A549 (cell line): ENCODE results near the gene CHST7. TPM values are rescaled to one million over a fixed set of nuclear protein-coding genes. Genes with fewer than 3 reads are reported as not detected.

ENCODE experiments used
- ATAC-seq, 2 experiments: fragments of 200-7000 bp in 1 of 2; fragments of >200 bp in 1 of 2; cut with Nextera tagmentation in 1 of 2; cut with Tn5 transposase in 1 of 2; 3 replicates each; pipeline versions ENCODE4 v1.8.0 to v1.9.1; 2018 to 2020; ENCODE audit warnings: mild to moderate bottlenecking in 1 of 2, moderate library complexity in 1 of 2
- CTCF ChIA-PET: fragments of 300-600 bp; sonication (Branson Sonifier 250); formaldehyde crosslinking; extraction: SDS; loops from one replicate; lab custom pipeline; 2021; ENCODE audit warnings: antibody characterized with exemption, inconsistent platforms; lab: Yijun Ruan, JAX
- POLR2A ChIA-PET: fragments of 350-600 bp; formaldehyde crosslinking; extraction: SDS; loops from one replicate; lab custom pipeline; 2021; ENCODE audit warnings: antibody characterized with exemption, inconsistent platforms; lab: Yijun Ruan, JAX
- DNase-seq, 2 experiments: peaks; one replicate each; pipeline versions ENCODE4 v3.0.0 to v3.0.0-alpha.2; 2011 to 2016; ENCODE audit warnings: low read depth in 1 of 2, low spot score in 1 of 2
- FAIRE-seq: peaks from 2 replicates; lab custom pipeline; 2011; peaks lifted over from hg19 to GRCh38; lab: Jason Lieb, UNC
- H3K27ac ChIP-seq, 2 experiments: fragments of >200 bp; sonication (Bioruptor Twin); formaldehyde crosslinking; 3 replicates each; pipeline ENCODE4 v1.5.1; 2016 to 2017
- H3K4me1 ChIP-seq: fragments of >200 bp; sonication (Bioruptor Twin); formaldehyde crosslinking; 3 replicates; pipeline ENCODE4 v1.6.1; 2016
- H3K4me2 ChIP-seq: fragments of >200 bp; sonication (Bioruptor Twin); formaldehyde crosslinking; 3 replicates; pipeline ENCODE4 v1.6.1; 2016
- H3K4me3 ChIP-seq: fragments of >200 bp; sonication (Bioruptor Twin); formaldehyde crosslinking; 3 replicates; pipeline ENCODE4 v1.5.1; 2016
- H3K9me3 ChIP-seq: fragments of >200 bp; sonication (Bioruptor Twin); formaldehyde crosslinking; 3 replicates; pipeline ENCODE4 v1.6.1; 2016
- CEBPB ChIP-seq, 2 experiments: fragments of >200 bp in 1 of 2; sonication (Bioruptor Twin) in 1 of 2; formaldehyde crosslinking in 1 of 2; IDR thresholded peaks; 2 replicates each; pipeline ENCODE4 v1.6.1; 2012 to 2016
- ELK1 ChIP-seq: fragments of 150-350 bp; IDR thresholded peaks from 2 replicates; pipeline ENCODE4 v1.6.1; 2014; ENCODE audit warnings: low read depth, mild to moderate bottlenecking, low read length
- EP300 ChIP-seq, 2 experiments: fragments of >200 bp; sonication (Bioruptor Twin); formaldehyde crosslinking; IDR thresholded peaks; 2 replicates in 1 of 2; 3 replicates in 1 of 2; pipeline ENCODE4 v1.6.1; 2016 to 2017
- HOXA7 ChIP-seq: fragments of 250-450 bp; sonication (Bioruptor Pico); IDR thresholded peaks from 2 replicates; pipeline ENCODE4 v1.5.0; 2020; ENCODE audit warnings: mild to moderate bottlenecking, moderate library complexity
- KDM1A ChIP-seq: fragments of 200-600 bp; sonication (generic); IDR thresholded peaks from 2 replicates; pipeline ENCODE4 v1.6.1; 2016; ENCODE audit warnings: low read depth, mild to moderate bottlenecking
- KDM5A ChIP-seq: fragments of 200-600 bp; sonication (generic); IDR thresholded peaks from 2 replicates; pipeline ENCODE4 v1.6.1; 2016; ENCODE audit warnings: antibody characterized with exemption, mild to moderate bottlenecking
- MAFK ChIP-seq: fragments of 450-650 bp; IDR thresholded peaks from 2 replicates; pipeline ENCODE4 v1.6.1; 2014; ENCODE audit not compliant: partially characterized antibody
- MYC ChIP-seq: IDR thresholded peaks from 2 replicates; pipeline ENCODE4 v1.6.1; 2012; ENCODE audit warnings: mild to moderate bottlenecking, inconsistent platforms, low read length, improper control_type of control experiment, borderline replicate concordance
- NR3C1 ChIP-seq: fragments of >200 bp; sonication (Bioruptor Twin); formaldehyde crosslinking; IDR thresholded peaks from 3 replicates; pipeline ENCODE4 v1.6.1; 2017
- PBX3 ChIP-seq: IDR thresholded peaks from 2 replicates; pipeline ENCODE4 v1.6.1; 2012
- POLR2A ChIP-seq: IDR thresholded peaks from 2 replicates; pipeline ENCODE4 v1.6.1; 2012; ENCODE audit warnings: mild to moderate bottlenecking, low read length
- RCOR1 ChIP-seq: fragments of 150-350 bp; IDR thresholded peaks from 2 replicates; pipeline ENCODE4 v1.6.1; 2014; ENCODE audit warnings: antibody characterized with exemption, low read length, low read depth
- REST ChIP-seq: fragments of 200-600 bp; sonication (generic); IDR thresholded peaks from 2 replicates; pipeline ENCODE4 v1.6.1; 2016; ENCODE audit warnings: antibody characterized with exemption, mild to moderate bottlenecking, moderate library complexity
- RFX5 ChIP-seq: fragments of 450-650 bp; IDR thresholded peaks from 2 replicates; pipeline ENCODE4 v1.7.1; 2014; ENCODE audit warnings: antibody characterized with exemption, mild to moderate bottlenecking, moderate library complexity
- ZSCAN20 ChIP-seq: fragments of 250-450 bp; sonication (Bioruptor Pico); IDR thresholded peaks from 2 replicates; pipeline ENCODE4 v1.8.0; 2022; ENCODE audit warnings: mild to moderate bottlenecking, moderate library complexity
- WGBS: methylation state at CpG from one replicate; pipeline ENCODE4 v1.1.6; 2017; ENCODE audit errors: missing lambda C conversion rate; 5-methylcytosine and 5-hydroxymethylcytosine counted together
- polyA plus RNA-seq, 4 experiments: library from polyadenylated mRNA; depleted of rRNA in 3 of 4; stranded (reverse); fragments of >200 nt; fragmentation: RNase III in 1 of 4; extraction: RNeasy Plus Mini Kit Qiagen cat#74134 plus additional on column Dnase treatment in 1 of 4; gene quantifications; 2 replicates in 3 of 4; 3 replicates in 1 of 4; pipeline ENCODE4 v1.2.3, GENCODE V29; 2011 to 2017

The CHST7 gene
- polyA plus RNA-seq, 2 of the 4 experiments (the other 2 are of a cell fraction): 6.5 to 18.8 TPM

DNA sequence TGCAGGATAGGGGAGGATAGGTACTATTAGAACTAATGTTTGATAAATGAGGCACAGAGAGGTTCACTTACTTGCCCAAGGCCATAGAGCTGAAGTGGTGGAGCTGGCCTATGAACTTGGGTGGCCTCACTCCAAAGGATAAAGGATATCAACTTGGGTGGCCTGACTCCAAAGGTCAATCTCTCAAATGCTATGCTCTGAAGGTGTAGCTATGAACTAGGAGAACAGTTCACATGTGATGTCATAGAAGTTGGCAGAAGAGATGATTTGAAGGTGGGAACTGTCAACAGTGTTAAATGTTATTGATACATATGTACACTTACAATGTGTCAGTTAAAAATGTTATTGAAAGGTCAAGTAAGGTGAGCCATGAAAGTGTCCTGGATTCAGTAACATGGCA is 6.2 kb upstream of the CHST7 start:
- H3K4me1 ChIP-seq: peaks cover 36% of the 10 kb centered on the region
- H3K4me2 ChIP-seq: peak overlapping the region; percentile 57
- DNase-seq: peak in 1 of 2 experiments; percentile 80
- H3K4me3 ChIP-seq: no peak overlapping the region
- ChIA-PET CTCF (interaction anchor here (1.1 to 2.6 kb wide), 3 partner anchors 11 to 34 kb away, joined by 3 to 9 read pairs (median 4); no protein-coding TSS in a partner anchor), POLR2A (interaction anchor here (0.6 to 0.9 kb wide), 2 partner anchors 9 to 16 kb away, joined by 3 to 5 read pairs; no protein-coding TSS in a partner anchor)
- H3K9me3 ChIP-seq: no peaks in the 10 kb centered on the region
- peak overlapping the region; percentile 66 to 73; a peak in 4 of 6 replicates for H3K27ac ChIP-seq
- TF ChIP-seq EP300 (IDR thresholded peaks at IDR 0.05) (peak in 1 of 2 experiments; percentile 2; a peak in 1 of 5 replicates), NR3C1 (no peak)
- no peak for FAIRE-seq
- ATAC-seq: no peak

GRCh38 chrX:46569621-46570020 is 3.9 kb upstream of the CHST7 start:
- no peak overlapping the region for H3K4me2 ChIP-seq
- H3K4me1 ChIP-seq: peaks cover 40% of the 10 kb centered on the region
- no peak overlapping the region for H3K4me3 ChIP-seq
- CTCF ChIA-PET: interaction anchor here (2.6 kb wide), 1 partner anchor 15 kb away, joined by 9 read pairs; no protein-coding TSS in a partner anchor
- FAIRE-seq (no peak), ATAC-seq (no peak), DNase-seq (no peak)
- H3K27ac ChIP-seq: peak overlapping the region in 1 of 2 experiments; percentile 73; a peak in 1 of 6 replicates
- POLR2A ChIA-PET: no interaction called here
- no peaks in the 10 kb centered on the region for H3K9me3 ChIP-seq
- TF ChIP-seq PBX3 (no peak), MAFK (no peak), RFX5 (no peak), POLR2A (no peak), CEBPB (IDR thresholded peaks at IDR 0.05) (no peak), KDM1A (no peak), KDM5A (no peak), REST (no peak), ELK1 (no peak), MYC (no peak), RCOR1 (no peak), HOXA7 (CRISPR knock-in tag) (no peak)

DNA sequence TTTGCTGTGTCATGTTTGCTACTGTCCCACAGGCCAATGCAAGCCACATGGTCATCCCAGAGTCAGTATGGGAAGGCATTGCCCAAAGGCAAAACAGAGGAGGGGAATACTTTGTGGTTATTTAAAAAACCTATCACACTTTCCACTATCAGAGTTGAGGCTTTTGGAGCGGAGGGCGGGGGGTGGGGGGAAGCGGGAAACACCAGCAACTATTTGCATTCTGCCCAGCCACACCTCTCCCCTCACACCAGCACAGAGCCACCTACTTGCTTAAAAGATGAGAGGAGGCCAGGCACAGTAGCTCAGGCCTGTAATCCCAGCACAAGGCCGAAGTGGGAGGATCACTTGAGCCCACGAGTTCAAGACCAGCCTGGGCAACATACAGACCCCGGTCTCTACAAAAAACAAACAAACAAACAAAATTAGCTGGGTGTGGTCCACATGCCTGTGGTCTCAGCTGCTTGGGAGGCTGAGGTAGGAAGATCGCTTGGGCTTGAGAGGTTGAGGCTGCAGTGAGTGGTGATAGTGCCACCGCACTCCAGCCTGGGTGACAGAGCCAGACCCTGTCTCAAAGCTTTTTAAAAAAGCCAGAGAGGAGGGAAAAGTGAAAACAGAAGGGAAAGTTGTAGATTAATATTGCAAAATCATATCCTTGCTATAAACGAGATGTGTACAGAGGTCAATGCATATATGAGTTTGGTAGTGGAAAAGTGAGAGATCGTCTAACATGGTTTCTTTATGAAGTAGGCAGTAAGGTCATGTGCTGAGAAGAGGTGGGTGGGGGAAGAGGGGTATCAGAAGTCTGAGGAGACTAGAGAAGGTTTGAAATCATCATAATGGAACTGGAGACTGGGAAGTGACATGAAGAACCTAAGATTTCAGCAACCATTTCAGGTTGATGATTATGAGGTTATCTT is 1.9 kb upstream of the CHST7 start:
- no peak for FAIRE-seq
- no peak overlapping the region for H3K4me2 ChIP-seq
- ATAC-seq: no peak
- no peak for DNase-seq
- ChIA-PET POLR2A (interaction anchor here (0.5 kb wide), 1 partner anchor 80 kb away, joined by 3 read pairs; no protein-coding TSS in a partner anchor), CTCF (interaction anchor here (0.9 to 2.0 kb wide), 10 partner anchors 8 to 224 kb away, joined by 3 to 11 read pairs (median 5); no protein-coding TSS in a partner anchor)
- H3K9me3 ChIP-seq: no peaks in the 10 kb centered on the region
- no peak overlapping the region for H3K4me3 ChIP-seq
- peaks cover 38% of the 10 kb centered on the region for H3K4me1 ChIP-seq
- peak overlapping the region; percentile 51 to 88; a peak in 3 of 6 replicates for H3K27ac ChIP-seq
- TF ChIP-seq ZSCAN20 (CRISPR knock-in tag) (no peak), EP300 (IDR thresholded peaks at IDR 0.05) (no peak)
- 84% methylated on average over 9 of the region's 10 CpGs for WGBS
